CD4-positive, alpha-beta memory T cell (primary cell): ENCODE results near the gene CCDC39. TPM values are rescaled to one million over a fixed set of nuclear protein-coding genes. Genes with fewer than 3 reads are reported as not detected.

ENCODE experiments used
- CTCF ChIA-PET: fragments of 350-600 bp; sonication (Branson Sonifier 250); formaldehyde crosslinking; loops from one replicate; lab custom pipeline; 2021; ENCODE audit warnings: inconsistent platforms; ENCODE audit not compliant: partially characterized antibody; lab: Charles Lee
- POLR2A ChIA-PET: fragments of 350-600 bp; sonication (Branson Sonifier 250); formaldehyde crosslinking; loops from one replicate; lab custom pipeline; 2021; ENCODE audit not compliant: partially characterized antibody; lab: Charles Lee
- DNase-seq, 5 donors: peaks; one replicate each; pipeline versions ENCODE4 v3.0.0 to v3.0.0-alpha.2; 2020 to 2022; ENCODE audit warnings: mixed read lengths in 1 of 5
- H3K27ac ChIP-seq: one replicate; pipeline ENCODE4 v1.7.0; 2013; ENCODE audit warnings: low read depth, low read length
- H3K27me3 ChIP-seq: 2 replicates; pipeline ENCODE4 v1.7.0; 2013; ENCODE audit warnings: mild to moderate bottlenecking, low read length, moderate library complexity; ENCODE audit not compliant: insufficient read depth
- H3K36me3 ChIP-seq: 2 replicates; pipeline ENCODE4 v1.7.0; 2013; ENCODE audit warnings: mild to moderate bottlenecking, low read length, moderate library complexity; ENCODE audit not compliant: insufficient read depth
- H3K4me1 ChIP-seq: 2 replicates; pipeline ENCODE4 v1.7.0; 2013; ENCODE audit warnings: mild to moderate bottlenecking, low read length, moderate library complexity; ENCODE audit not compliant: insufficient read depth
- H3K4me3 ChIP-seq, 2 donors: one replicate each; pipeline ENCODE4 v1.7.0; 2013; ENCODE audit warnings: low read length in 2 of 2, mild to moderate bottlenecking in 1 of 2
- H3K9me3 ChIP-seq, 2 donors: one replicate each; pipeline ENCODE4 v1.7.0; 2013; ENCODE audit warnings: low read length in 2 of 2, control low read depth in 1 of 2; ENCODE audit not compliant: control insufficient read depth in 1 of 2
- H3K27ac Mint-ChIP-seq, 7 donors: one replicate each; pipeline ENCODE4 v1.8.0; 2020 to 2021; ENCODE audit warnings: mixed read lengths in 7 of 7, mild to moderate bottlenecking in 6 of 7, inconsistent platforms in 3 of 7, moderate library complexity in 3 of 7
- H3K27me3 Mint-ChIP-seq, 2 donors: one replicate each; pipeline ENCODE4 v1.8.0; 2020 to 2021; ENCODE audit warnings: mixed read lengths in 2 of 2
- H3K36me3 Mint-ChIP-seq, 2 donors: one replicate each; pipeline ENCODE4 v1.8.0; 2020 to 2021; ENCODE audit warnings: mixed read lengths in 2 of 2, inconsistent platforms in 1 of 2, mild to moderate bottlenecking in 1 of 2
- H3K4me1 Mint-ChIP-seq, 4 donors: one replicate each; pipeline ENCODE4 v1.8.0; 2020 to 2021; ENCODE audit warnings: mixed read lengths in 4 of 4, mild to moderate bottlenecking in 1 of 4
- H3K4me3 Mint-ChIP-seq, 8 donors: one replicate each; pipeline ENCODE4 v1.8.0; 2020 to 2021; ENCODE audit warnings: mixed read lengths in 8 of 8, mild to moderate bottlenecking in 7 of 8, moderate library complexity in 6 of 8, inconsistent platforms in 3 of 8
- H3K9me3 Mint-ChIP-seq, 8 donors: one replicate each; pipeline ENCODE4 v1.8.0; 2020 to 2021; ENCODE audit warnings: mixed read lengths in 8 of 8, mild to moderate bottlenecking in 5 of 8, inconsistent platforms in 3 of 8, moderate library complexity in 1 of 8
- intact Hi-C: fragments of 100-400 bp; cut with micrococcal nuclease; formaldehyde crosslinking; loops from one replicate; pipeline ENCODE4 v1.15.1; 2023
- polyA plus RNA-seq, 2 donors: library from polyadenylated mRNA; unstranded; fragments of 300-500 nt; fragmentation: Illumina TruSeq; gene quantifications; one replicate each; pipeline ENCODE4 v1.2.3, GENCODE V29; 2021
- total RNA-seq, 2 experiments: library from RNA; stranded (reverse); gene quantifications; one replicate each; pipeline ENCODE4 v1.2.3, GENCODE V29; 2021

Gene CCDC39
- under 1 TPM in 1 of 2 experiments, not detected in 1; 0.29 TPM for total RNA-seq
- not detected for polyA plus RNA-seq

DNA sequence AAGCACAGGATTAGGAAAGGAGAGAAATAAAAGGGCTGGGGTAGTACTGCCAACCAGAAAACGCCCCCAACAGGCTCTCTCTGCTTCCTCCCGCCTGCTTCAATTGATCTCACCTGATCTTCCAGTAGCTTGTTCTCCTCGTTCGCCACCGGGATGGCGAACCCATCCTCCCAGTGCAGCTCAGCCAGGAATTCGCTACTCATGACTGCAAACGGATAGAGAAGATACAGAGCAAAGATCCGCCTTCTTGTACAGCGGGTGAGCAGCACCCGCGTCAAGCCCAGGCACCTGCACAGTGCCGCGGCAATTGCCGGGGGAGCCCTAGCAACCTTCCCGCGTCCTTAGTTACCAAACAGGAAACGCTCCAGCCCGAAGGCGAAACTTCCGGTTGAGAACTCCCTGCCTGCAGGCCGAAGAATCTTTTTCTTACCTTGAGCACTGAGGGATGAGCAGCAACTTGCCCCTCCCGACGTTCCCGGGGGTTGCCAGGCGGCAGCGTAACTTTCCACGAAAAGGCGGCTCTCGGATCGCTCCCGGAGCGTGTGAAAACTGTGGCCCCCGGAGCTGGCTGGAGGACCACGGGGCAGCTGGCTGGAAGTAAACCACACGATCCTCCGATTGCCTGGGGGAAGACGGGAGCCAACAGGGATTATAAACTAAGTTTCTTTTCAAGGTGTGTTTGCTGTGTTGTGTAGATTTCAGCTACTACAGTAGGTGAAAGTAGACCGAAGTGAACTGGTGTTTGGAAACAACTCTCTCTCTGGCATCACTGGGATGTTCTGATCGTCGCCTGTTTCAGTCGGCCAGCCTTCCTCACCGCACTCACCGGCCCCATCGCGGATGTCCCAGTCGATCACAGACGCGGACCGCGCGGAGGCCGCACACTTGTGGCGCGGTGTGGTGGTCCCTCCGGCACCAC is at the start of gene CCDC39:
CCDC39 (minus strand) TSS at position 312 of the 919 bp plus-strand sequence; CDS start at position 203, 109 bp downstream.
- intact Hi-C loops, result loop anchor here (1.0 kb wide), 1 partner anchor 77 kb away; the partner anchor contains the start of gene TTC14
- H3K4me1 ChIP-seq, result peaks cover 22% of the 10 kb centered on the region
- H3K4me3 Mint-ChIP-seq, result peak within 1 kb of the TSS; percentile 85 to 96 (median 90)
- no peak within 1 kb of the TSS for H3K27ac ChIP-seq
- POLR2A ChIA-PET, result interaction anchor here (1.1 to 1.5 kb wide), 2 partner anchors 77 to 78 kb away, joined by 3 to 4 read pairs; partner anchors contain the start of gene TTC14
- H3K9me3 ChIP-seq, result no peaks in the 10 kb centered on the region
- peaks cover 12 to 25% (median 18%) of the 10 kb centered on the region in 4 donors for H3K4me1 Mint-ChIP-seq
- peak; percentile 41 to 51 (median 43) for DNase-seq
- peaks cover 0 to 2% of the 10 kb centered on the region in 2 donors for H3K36me3 Mint-ChIP-seq
- H3K27me3 Mint-ChIP-seq, result peaks cover 21 to 37% of the 10 kb centered on the region in 2 donors
- peak within 1 kb of the TSS; percentile 42 to 88 (median 72) for H3K27ac Mint-ChIP-seq
- peaks cover 0 to 4% (median under 1%) of the 10 kb centered on the region in 8 donors for H3K9me3 Mint-ChIP-seq
- H3K27me3 ChIP-seq, result peaks cover 10% of the 10 kb centered on the region
- CTCF ChIA-PET, result interaction anchor here (1.2 to 1.5 kb wide), 3 partner anchors 28 to 233 kb away, joined by 4 to 6 read pairs (median 4); partner anchors contain the start of genes FXR1 and TTC14
- H3K36me3 ChIP-seq, result no peaks in the 10 kb centered on the region
- H3K4me3 ChIP-seq, result peak within 1 kb of the TSS; percentile 37 to 68

DNA sequence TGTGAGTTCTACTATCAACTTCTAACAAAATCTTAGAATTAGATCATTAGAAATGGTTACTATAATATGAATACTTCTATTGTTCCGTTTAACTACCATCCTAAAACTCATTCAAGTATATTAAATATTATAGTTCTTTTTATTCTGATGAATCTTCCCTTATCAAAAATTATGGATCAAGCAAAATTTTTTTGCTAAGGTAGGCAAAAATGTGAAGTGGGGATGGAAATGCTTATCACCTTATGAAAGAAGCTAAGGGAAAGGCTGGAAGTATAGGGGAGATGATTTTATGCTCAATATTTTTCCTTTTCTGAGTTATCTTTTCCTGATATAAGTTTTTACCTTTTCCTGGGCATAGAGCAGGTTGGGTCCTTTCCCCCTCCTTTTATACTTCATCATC is 40.7 kb upstream of the CCDC39 start:
- ChIA-PET POLR2A (no interaction called here), CTCF (no interaction called here)
- H3K27ac ChIP-seq, result no peak overlapping the region
- intact Hi-C loops, result no loop called here
- Mint-ChIP-seq H3K36me3 (no peaks in the 10 kb centered on the region), H3K27me3 (peaks cover 2 to 3% of the 10 kb centered on the region in 2 donors), H3K27ac (no peak overlapping the region), H3K4me1 (no peaks in the 10 kb centered on the region), H3K9me3 (peaks cover 0 to 5% (median 0%) of the 10 kb centered on the region in 8 donors), H3K4me3 (no peak overlapping the region)
- no peaks in the 10 kb centered on the region for H3K4me1 ChIP-seq
- no peak overlapping the region for H3K4me3 ChIP-seq
- H3K9me3 ChIP-seq, result no peaks in the 10 kb centered on the region
- H3K36me3 ChIP-seq, result no peaks in the 10 kb centered on the region
- H3K27me3 ChIP-seq, result no peaks in the 10 kb centered on the region
- DNase-seq, result no peak

GRCh38 chr3:180707896-180708295 is 28.6 kb upstream of the CCDC39 start:
- H3K9me3 Mint-ChIP-seq, result peaks cover 0 to 10% (median 0%) of the 10 kb centered on the region in 8 donors
- H3K27me3 Mint-ChIP-seq, result peaks cover 0 to 6% of the 10 kb centered on the region in 2 donors
- H3K4me1 Mint-ChIP-seq, result no peaks in the 10 kb centered on the region
- intact Hi-C loops, result no loop called here
- Histone ChIP-seq H3K27ac (no peak overlapping the region), H3K4me3 (no peak overlapping the region), H3K27me3 (no peaks in the 10 kb centered on the region), H3K4me1 (no peaks in the 10 kb centered on the region), H3K36me3 (no peaks in the 10 kb centered on the region), H3K9me3 (no peaks in the 10 kb centered on the region)
- H3K36me3 Mint-ChIP-seq, result no peaks in the 10 kb centered on the region
- no peak overlapping the region for H3K27ac Mint-ChIP-seq
- DNase-seq, result no peak
- no peak overlapping the region for H3K4me3 Mint-ChIP-seq
- CTCF ChIA-PET, result no interaction called here
- POLR2A ChIA-PET, result no interaction called here

DNA sequence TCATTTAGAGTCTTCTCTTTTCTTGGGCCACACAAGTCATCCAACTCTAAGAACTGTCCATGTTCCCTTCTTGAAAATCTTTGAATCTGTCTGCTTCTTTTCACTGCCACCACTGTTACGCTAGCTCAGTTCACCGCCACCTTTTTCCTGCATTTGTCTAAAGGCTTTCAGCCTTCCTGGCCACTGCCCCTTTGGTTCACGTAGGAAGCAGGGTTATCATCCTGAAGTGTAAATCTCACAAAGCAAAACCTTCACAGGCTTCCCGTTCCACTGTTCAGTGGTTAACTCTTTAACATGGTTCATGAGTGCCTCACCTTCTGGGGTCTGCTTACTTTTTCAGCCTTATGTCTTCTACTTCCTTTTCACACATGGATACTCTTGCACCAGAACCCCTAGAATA is 26.3 kb upstream of the CCDC39 start:
- Histone ChIP-seq H3K27me3 (no peaks in the 10 kb centered on the region), H3K27ac (no peak overlapping the region), H3K9me3 (no peaks in the 10 kb centered on the region), H3K4me3 (no peak overlapping the region), H3K4me1 (no peaks in the 10 kb centered on the region), H3K36me3 (no peaks in the 10 kb centered on the region)
- H3K27ac Mint-ChIP-seq, result no peak overlapping the region
- H3K4me1 Mint-ChIP-seq, result no peaks in the 10 kb centered on the region
- DNase-seq, result no peak
- intact Hi-C loops, result no loop called here
- ChIA-PET POLR2A (no interaction called here), CTCF (no interaction called here)
- peaks cover 0 to 10% (median under 1%) of the 10 kb centered on the region in 8 donors for H3K9me3 Mint-ChIP-seq
- H3K4me3 Mint-ChIP-seq, result peak overlapping the region in 1 of 8 donors; percentile 2
- peaks cover 13 to 14% of the 10 kb centered on the region in 2 donors for H3K27me3 Mint-ChIP-seq
- no peaks in the 10 kb centered on the region for H3K36me3 Mint-ChIP-seq

DNA sequence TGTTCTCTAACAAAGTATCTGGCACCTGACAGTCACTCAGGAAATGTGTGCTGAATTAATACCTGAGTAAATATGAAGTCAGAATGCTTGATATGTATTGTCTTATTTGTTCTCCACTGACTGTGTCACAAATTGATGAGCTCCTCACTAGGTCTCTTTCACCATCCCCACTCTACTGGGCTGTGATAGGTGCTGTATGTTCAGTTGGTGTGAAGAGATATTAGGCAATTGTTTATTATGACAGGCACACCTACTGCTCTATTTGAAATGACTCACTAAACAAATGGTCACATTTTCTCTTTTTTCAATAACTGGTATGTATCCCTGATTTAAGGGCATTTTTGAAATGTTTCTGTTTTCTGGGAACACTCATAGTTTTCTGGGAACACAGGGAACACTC is 25.2 kb upstream of the CCDC39 start:
- Mint-ChIP-seq H3K4me3 (no peak overlapping the region), H3K27ac (no peak overlapping the region), H3K4me1 (no peaks in the 10 kb centered on the region), H3K9me3 (peaks cover 0 to 10% (median under 1%) of the 10 kb centered on the region in 8 donors), H3K27me3 (peaks cover 14 to 16% of the 10 kb centered on the region in 2 donors), H3K36me3 (no peaks in the 10 kb centered on the region)
- DNase-seq, result no peak
- Histone ChIP-seq H3K4me3 (no peak overlapping the region), H3K36me3 (no peaks in the 10 kb centered on the region), H3K4me1 (no peaks in the 10 kb centered on the region), H3K27me3 (no peaks in the 10 kb centered on the region), H3K9me3 (no peaks in the 10 kb centered on the region), H3K27ac (no peak overlapping the region)
- ChIA-PET CTCF (no interaction called here), POLR2A (no interaction called here)
- intact Hi-C loops, result no loop called here

GRCh38 chr3:180700941-180701340 is 21.7 kb upstream of the CCDC39 start:
- Histone ChIP-seq H3K27me3 (no peaks in the 10 kb centered on the region), H3K36me3 (no peaks in the 10 kb centered on the region), H3K9me3 (no peaks in the 10 kb centered on the region), H3K4me1 (no peaks in the 10 kb centered on the region), H3K4me3 (no peak overlapping the region), H3K27ac (no peak overlapping the region)
- CTCF ChIA-PET, result no interaction called here
- no peak overlapping the region for H3K4me3 Mint-ChIP-seq
- peaks cover 0 to 10% (median 2%) of the 10 kb centered on the region in 8 donors for H3K9me3 Mint-ChIP-seq
- H3K27ac Mint-ChIP-seq, result no peak overlapping the region
- H3K27me3 Mint-ChIP-seq, result peaks cover 20 to 21% of the 10 kb centered on the region in 2 donors
- no peak for DNase-seq
- no peaks in the 10 kb centered on the region for H3K4me1 Mint-ChIP-seq
- intact Hi-C loops, result no loop called here
- H3K36me3 Mint-ChIP-seq, result no peaks in the 10 kb centered on the region
- POLR2A ChIA-PET, result no interaction called here

DNA sequence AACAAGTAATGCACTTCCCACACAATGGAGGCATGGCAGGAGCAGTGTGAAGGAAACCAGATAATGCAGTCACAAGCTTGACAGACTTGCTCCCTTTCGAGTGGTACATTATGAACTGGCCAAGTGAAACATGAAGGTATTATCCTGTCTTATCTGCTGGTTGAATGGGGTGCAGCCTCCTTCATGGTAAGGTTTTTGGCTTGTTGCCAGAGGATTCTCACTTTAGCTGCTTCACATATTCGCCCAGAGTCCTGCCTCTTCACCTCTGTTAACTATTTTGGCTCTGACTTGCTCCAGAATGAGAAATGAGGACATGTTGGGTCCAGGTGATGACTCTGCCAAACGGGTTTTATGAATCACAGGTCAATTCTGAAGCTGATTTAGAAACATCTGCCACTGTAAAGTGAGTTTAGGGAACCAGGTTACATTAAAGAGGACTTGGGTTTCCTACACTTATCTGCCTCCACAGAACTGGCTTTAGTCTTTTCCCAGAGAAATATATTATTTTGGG is 19.5 kb upstream of the CCDC39 start:
- intact Hi-C loops, result no loop called here
- CTCF ChIA-PET, result no interaction called here
- Mint-ChIP-seq H3K27me3 (peaks cover 21% of the 10 kb centered on the region in 2 donors), H3K4me3 (no peak overlapping the region), H3K9me3 (peaks cover 0 to 6% (median under 1%) of the 10 kb centered on the region in 8 donors), H3K36me3 (no peaks in the 10 kb centered on the region), H3K27ac (no peak overlapping the region), H3K4me1 (no peaks in the 10 kb centered on the region)
- no peaks in the 10 kb centered on the region for H3K9me3 ChIP-seq
- POLR2A ChIA-PET, result no interaction called here
- H3K27me3 ChIP-seq, result no peaks in the 10 kb centered on the region
- no peaks in the 10 kb centered on the region for H3K36me3 ChIP-seq
- H3K27ac ChIP-seq, result no peak overlapping the region
- DNase-seq, result no peak
- no peak overlapping the region for H3K4me3 ChIP-seq
- no peaks in the 10 kb centered on the region for H3K4me1 ChIP-seq
